ENCODE results near the gene IKBKG. TPM values are rescaled to one million over a fixed set of nuclear protein-coding genes. Genes with fewer than 3 reads are reported as not detected.

Gene IKBKG
- total RNA-seq, 1 experiment from 2014 or later, result 30.4 TPM

DNA sequence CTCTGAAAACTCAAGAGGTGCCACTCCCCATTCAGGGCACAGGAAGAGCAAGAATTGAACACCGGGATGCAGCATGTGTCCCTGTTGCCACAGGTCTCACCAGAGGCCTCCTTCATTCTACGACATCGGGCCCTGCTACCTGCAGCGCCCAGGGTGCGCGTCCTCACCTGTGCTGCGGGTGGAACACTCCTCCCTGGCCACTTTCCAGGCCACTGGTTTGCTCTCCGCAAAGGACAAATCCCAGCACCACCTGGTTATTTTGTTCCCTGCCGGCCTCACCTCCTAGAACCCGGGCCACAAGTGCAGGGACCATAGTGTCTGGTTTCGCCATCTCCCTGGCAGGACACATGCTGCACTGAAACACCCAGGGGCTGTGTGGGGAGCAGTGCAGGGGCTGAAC, 17.1 kb upstream of the IKBKG start:
- BruUV-seq (replicated peaks), result no TSS peak
- TF ChIP-seq CTCF (conservative IDR thresholded peaks at IDR 0.05; ENCODE audit: low read depth, low read length) (no peak), EZH2 (IDR thresholded peaks at IDR 0.05; ENCODE audit: borderline replicate concordance, low read depth, low read length, poor library complexity, severe bottlenecking) (no peak)
- Histone ChIP-seq H3K4me1 (ENCODE audit: insufficient read depth, low read length, poor library complexity, severe bottlenecking) (peaks cover 13% of the 10 kb centered on the region), H3K9me3 (ENCODE audit: low read depth, low read length, poor library complexity, severe bottlenecking) (no peaks in the 10 kb centered on the region), H3K27me3 (replicated peaks; ENCODE audit: insufficient read depth, low read depth, low read length, poor library complexity) (no peaks in the 10 kb centered on the region), H3K27ac (ENCODE audit: low read depth, low read length, poor library complexity, severe bottlenecking) (no peak overlapping the region), H3K36me3 (ENCODE audit: insufficient read depth, low read length, poor library complexity, severe bottlenecking) (peaks cover 16% of the 10 kb centered on the region), H3K4me3 (ENCODE audit: low read depth, low read length, poor library complexity, severe bottlenecking) (no peak overlapping the region)
- ChIA-PET POLR2A (ENCODE audit: low non-redundant PET) (no interaction called here), CTCF (no interaction called here)
- intact Hi-C loops (cut with micrococcal nuclease; ENCODE audit: unreplicated experiment), result loop anchor here (10.0 kb wide), 2 partner anchors 585 to 1575 kb away; partner anchors contain the start of gene RENBP
- no peak for DNase-seq (ENCODE audit: low spot score)

DNA sequence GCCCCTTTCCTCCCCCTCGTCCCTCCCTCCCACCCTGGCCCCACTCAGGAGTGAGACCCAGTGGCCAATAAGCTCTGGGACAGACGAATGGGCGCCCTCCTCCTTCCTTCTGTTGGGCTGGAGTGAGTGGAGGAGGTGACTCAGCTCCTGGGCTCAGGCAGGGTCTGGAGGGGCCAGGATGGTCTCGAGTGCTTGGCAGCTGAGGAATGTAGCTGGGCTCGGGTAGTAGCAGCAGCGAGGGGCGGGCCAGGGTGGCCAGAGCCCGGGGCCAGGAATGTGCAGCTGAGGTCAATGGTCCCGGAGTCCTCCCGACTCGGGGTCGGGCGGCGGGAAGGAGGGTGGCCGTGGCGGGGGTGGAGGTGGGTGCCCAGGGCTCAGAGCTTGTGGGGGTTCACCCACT, 15.8 kb upstream of the IKBKG start:
- CTCF ChIA-PET, result no interaction called here
- no TSS peak for BruUV-seq (replicated peaks)
- no peak for TF ChIP-seq EZH2 (IDR thresholded peaks at IDR 0.05; ENCODE audit: borderline replicate concordance, low read depth, low read length, poor library complexity, severe bottlenecking)
- TF ChIP-seq CTCF (conservative IDR thresholded peaks at IDR 0.05; ENCODE audit: low read depth, low read length), result no peak
- no peak for DNase-seq (ENCODE audit: low spot score)
- H3K4me3 ChIP-seq (ENCODE audit: low read depth, low read length, poor library complexity, severe bottlenecking), result no peak overlapping the region
- H3K27me3 ChIP-seq (replicated peaks; ENCODE audit: insufficient read depth, low read depth, low read length, poor library complexity), result no peaks in the 10 kb centered on the region
- POLR2A ChIA-PET (ENCODE audit: low non-redundant PET), result no interaction called here
- H3K4me1 ChIP-seq (ENCODE audit: insufficient read depth, low read length, poor library complexity, severe bottlenecking), result peaks cover 13% of the 10 kb centered on the region
- H3K9me3 ChIP-seq (ENCODE audit: low read depth, low read length, poor library complexity, severe bottlenecking), result no peaks in the 10 kb centered on the region
- intact Hi-C loops (cut with micrococcal nuclease; ENCODE audit: unreplicated experiment), result loop anchor here (10.0 kb wide), 2 partner anchors 587 to 1577 kb away; partner anchors contain the start of gene RENBP
- no peak overlapping the region for H3K27ac ChIP-seq (ENCODE audit: low read depth, low read length, poor library complexity, severe bottlenecking)
- peaks cover 16% of the 10 kb centered on the region for H3K36me3 ChIP-seq (ENCODE audit: insufficient read depth, low read length, poor library complexity, severe bottlenecking)

DNA sequence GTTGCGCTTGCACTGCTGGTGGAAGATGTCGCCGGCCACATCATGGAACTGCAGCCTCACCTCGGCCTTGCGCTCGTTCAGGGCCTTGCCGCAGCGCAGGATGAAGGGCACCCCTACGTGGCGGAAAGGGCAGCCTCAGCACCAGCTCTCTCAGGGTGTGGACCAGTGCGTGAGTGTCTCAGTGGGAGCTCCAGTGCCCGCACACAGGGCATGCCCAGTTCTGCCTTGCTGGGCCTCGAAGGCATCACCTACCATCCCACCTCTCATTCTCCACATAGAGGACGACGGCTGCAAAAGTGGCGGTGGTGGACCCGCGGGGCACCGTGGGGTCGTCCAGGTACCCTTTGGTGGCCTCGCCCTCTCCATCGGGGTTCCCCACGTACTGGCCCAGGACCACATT, 14.7 kb upstream of the IKBKG start:
- ChIA-PET CTCF (no interaction called here), POLR2A (ENCODE audit: low non-redundant PET) (no interaction called here)
- H3K4me1 ChIP-seq (ENCODE audit: insufficient read depth, low read length, poor library complexity, severe bottlenecking), result peaks cover 4% of the 10 kb centered on the region
- H3K27ac ChIP-seq (ENCODE audit: low read depth, low read length, poor library complexity, severe bottlenecking), result no peak overlapping the region
- no peak for DNase-seq (ENCODE audit: low spot score)
- intact Hi-C loops (cut with micrococcal nuclease; ENCODE audit: unreplicated experiment), result loop anchor here (10.0 kb wide), 2 partner anchors 588 to 1578 kb away; partner anchors contain the start of gene RENBP
- no TSS peak for BruUV-seq (replicated peaks)
- TF ChIP-seq EZH2 (IDR thresholded peaks at IDR 0.05; ENCODE audit: borderline replicate concordance, low read depth, low read length, poor library complexity, severe bottlenecking) (no peak), CTCF (conservative IDR thresholded peaks at IDR 0.05; ENCODE audit: low read depth, low read length) (no peak)
- H3K27me3 ChIP-seq (replicated peaks; ENCODE audit: insufficient read depth, low read depth, low read length, poor library complexity), result no peaks in the 10 kb centered on the region
- H3K36me3 ChIP-seq (ENCODE audit: insufficient read depth, low read length, poor library complexity, severe bottlenecking), result peaks cover 16% of the 10 kb centered on the region
- H3K9me3 ChIP-seq (ENCODE audit: low read depth, low read length, poor library complexity, severe bottlenecking), result no peaks in the 10 kb centered on the region
- no peak overlapping the region for H3K4me3 ChIP-seq (ENCODE audit: low read depth, low read length, poor library complexity, severe bottlenecking)

Measured in A673 (cell line).